HepG2 (cell line): ENCODE results near the gene IL17RB. TPM values are rescaled to one million over a fixed set of nuclear protein-coding genes. Genes with fewer than 3 reads are reported as not detected.

Source experiments
- DNMT1 ChIP-seq: sonication (generic); formaldehyde crosslinking; IDR thresholded peaks from 2 replicates; pipeline ENCODE4 v1.5.1; 2020; ENCODE audit warnings: mild to moderate bottlenecking, missing genetic modification reagents
- ELF1 ChIP-seq: sonication (generic); formaldehyde crosslinking; IDR thresholded peaks from 2 replicates; pipeline ENCODE4 v1.4.0; 2020; ENCODE audit warnings: missing genetic modification reagents
- EP300 ChIP-seq, 3 experiments: sonication (generic) in 1 of 3; formaldehyde crosslinking in 1 of 3; IDR thresholded peaks; 2 replicates each; pipeline versions ENCODE4 v1.5.1 to v1.6.1; 2011 to 2020; ENCODE audit warnings: low read depth in 2 of 3, low read length in 2 of 3, borderline replicate concordance in 1 of 3, improper control_type of control experiment in 1 of 3, mild to moderate bottlenecking in 1 of 3, missing genetic modification reagents in 1 of 3, moderate library complexity in 1 of 3
- MXD4 ChIP-seq: IDR thresholded peaks from 2 replicates; pipeline ENCODE4 v1.6.1; 2016; ENCODE audit warnings: mild to moderate bottlenecking, missing biosample characterization, missing genetic modification reagents
- SIX4 ChIP-seq: sonication (generic); formaldehyde crosslinking; IDR thresholded peaks from 2 replicates; pipeline ENCODE4 v1.4.0; 2020; ENCODE audit warnings: missing genetic modification reagents
- SMAD3 ChIP-seq: sonication (generic); formaldehyde crosslinking; IDR thresholded peaks from 2 replicates; pipeline ENCODE4 v1.4.0; 2020; ENCODE audit warnings: missing genetic modification reagents
- SOX6 ChIP-seq, 2 experiments: fragments of 450-650 bp in 1 of 2; sonication (generic) in 1 of 2; formaldehyde crosslinking in 1 of 2; IDR thresholded peaks; 2 replicates each; pipeline versions ENCODE4 v1.4.0 to v1.6.1; 2017 to 2020; ENCODE audit warnings: antibody characterized with exemption in 1 of 2, mild to moderate bottlenecking in 1 of 2, missing genetic modification reagents in 1 of 2
- SP2 ChIP-seq: sonication (generic); formaldehyde crosslinking; IDR thresholded peaks from 2 replicates; pipeline ENCODE4 v1.5.1; 2020; ENCODE audit warnings: mild to moderate bottlenecking, missing genetic modification reagents
- SPEN ChIP-seq: sonication (generic); formaldehyde crosslinking; IDR thresholded peaks from 2 replicates; pipeline ENCODE4 v1.5.1; 2020; ENCODE audit warnings: low read depth, mild to moderate bottlenecking, missing genetic modification reagents
- TARDBP ChIP-seq: sonication (generic); formaldehyde crosslinking; IDR thresholded peaks from 2 replicates; pipeline ENCODE4 v1.8.0; 2022; ENCODE audit warnings: mild to moderate bottlenecking, missing genetic modification reagents
- polyA plus RNA-seq, 8 experiments: library from polyadenylated mRNA; depleted of rRNA in 3 of 8; stranded (reverse) in 7 of 8; unstranded in 1 of 8; fragments of >200 nt; fragmentation: Illumina TruSeq in 4 of 8; extraction: Trizol in 4 of 8; gene quantifications; 2 replicates each; pipeline versions ENCODE4 v1.2.1 to v1.2.3, GENCODE V29; 2011 to 2016; ENCODE audit warnings: low read depth in 4 of 8, missing spikeins in 1 of 8, mixed read lengths in 1 of 8; ENCODE audit not compliant: insufficient read depth in 1 of 8
- total RNA-seq, 5 experiments: library from RNA; depleted of rRNA; stranded (reverse); fragments of >200 nt; fragmentation: Illumina TruSeq; extraction: Trizol; gene quantifications; 2 replicates each; pipeline ENCODE4 v1.2.3, GENCODE V29; 2016; ENCODE audit warnings: low read depth in 1 of 5
- TF ChIP-seq, protein P1 (sequence below): sonication (generic); formaldehyde crosslinking; IDR thresholded peaks from 2 replicates; pipeline ENCODE4 v1.5.0; 2020; ENCODE audit warnings: mild to moderate bottlenecking, missing genetic modification reagents, borderline replicate concordance
- TF ChIP-seq, protein P2 (sequence below): sonication (generic); formaldehyde crosslinking; IDR thresholded peaks from 2 replicates; pipeline ENCODE4 v1.4.0; 2020; ENCODE audit warnings: missing genetic modification reagents
- TF ChIP-seq, protein P3 (sequence below): sonication (generic); formaldehyde crosslinking; IDR thresholded peaks from 2 replicates; pipeline ENCODE4 v1.4.0; 2020; ENCODE audit warnings: missing genetic modification reagents
- TF ChIP-seq, protein P4 (sequence below): sonication (generic); formaldehyde crosslinking; IDR thresholded peaks from 2 replicates; pipeline ENCODE4 v1.4.0; 2020; ENCODE audit warnings: missing genetic modification reagents, borderline replicate concordance
- TF ChIP-seq, protein P5 (sequence below): fragments of 450-650 bp; IDR thresholded peaks from 2 replicates; pipeline ENCODE4 v1.6.1; 2016

IL17RB gene
- total and polyA plus RNA-seq, 2 of the 13 experiments (the other 11 are each of a cell fraction or from before 2014, with no cell fraction given) = 130 to 190 TPM

DNA sequence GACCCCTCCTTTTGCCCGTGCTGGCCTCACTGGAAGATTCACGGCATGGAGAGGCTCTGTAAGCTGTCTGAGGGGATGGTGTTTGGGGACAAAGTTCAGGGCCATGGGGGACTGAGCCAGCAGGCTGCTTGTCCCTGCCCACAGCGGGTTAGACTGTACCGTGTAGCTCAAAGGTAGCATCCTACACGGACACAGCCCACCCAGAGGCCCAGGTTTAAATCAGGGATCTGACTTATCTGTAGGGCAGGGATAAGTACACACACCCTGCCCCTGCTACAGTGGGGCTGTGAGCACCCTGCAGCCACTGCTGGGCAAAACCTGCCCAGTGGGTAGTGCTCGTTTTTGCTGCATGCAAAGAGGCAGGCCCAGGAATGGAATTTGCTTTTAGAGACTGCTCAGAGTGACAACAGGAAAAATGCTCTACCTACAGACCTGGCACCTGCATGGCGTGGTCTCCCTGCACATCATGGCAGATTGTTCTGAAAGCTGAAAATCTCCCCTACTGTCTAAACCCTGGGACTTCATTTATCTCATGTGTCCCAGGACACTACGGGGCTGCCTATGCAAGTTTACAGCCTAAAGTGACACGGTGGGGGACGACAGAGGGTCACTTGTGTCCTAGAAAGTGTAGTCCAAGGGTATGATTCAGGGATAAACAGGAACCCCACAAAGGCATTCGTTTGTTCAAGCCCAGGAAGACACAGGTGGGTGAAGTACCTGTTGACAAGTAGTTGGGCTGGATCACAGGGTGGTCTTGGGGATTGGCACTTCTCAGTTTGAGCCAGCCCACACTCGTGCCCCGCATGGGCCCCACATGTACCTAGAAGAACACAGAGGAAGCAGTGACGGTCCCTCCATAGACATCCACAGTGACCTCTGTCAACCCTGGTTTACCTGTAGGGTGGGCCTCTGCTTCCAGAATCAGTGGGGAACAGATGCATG lies 27.9 kb upstream of the IL17RB start (continued):
- TF ChIP-seq MXD4 (CRISPR knock-in tag) (no peak), SOX6 (IDR thresholded peaks at IDR 0.05) (no peak), SOX6 (CRISPR knock-in tag; IDR thresholded peaks at IDR 0.05) (peak; percentile 61), DNMT1 (CRISPR knock-in tag) (no peak), SPEN (CRISPR knock-in tag) (peak; percentile 53; the same call in 1 of the 2 replicates), SIX4 (CRISPR knock-in tag) (no peak), SP2 (no peak), ELF1 (CRISPR knock-in tag) (no peak), SMAD3 (CRISPR knock-in tag) (0 out of 2 replicates have a peak, but pooled peaks have one; percentile 21), TARDBP (peak; percentile 59; the same call in 1 of the 2 replicates), EP300 (IDR thresholded peaks at IDR 0.05; ENCODE audit: low read depth in 2 of 2, low read length in 2 of 2) (0 out of 4 replicates have a peak, but pooled peaks of 1 of the 2 experiments have one; percentile 27), EP300 (CRISPR knock-in tag; IDR thresholded peaks at IDR 0.05; ENCODE audit: borderline replicate concordance) (no peak)
- TF ChIP-seq, protein P1, sequence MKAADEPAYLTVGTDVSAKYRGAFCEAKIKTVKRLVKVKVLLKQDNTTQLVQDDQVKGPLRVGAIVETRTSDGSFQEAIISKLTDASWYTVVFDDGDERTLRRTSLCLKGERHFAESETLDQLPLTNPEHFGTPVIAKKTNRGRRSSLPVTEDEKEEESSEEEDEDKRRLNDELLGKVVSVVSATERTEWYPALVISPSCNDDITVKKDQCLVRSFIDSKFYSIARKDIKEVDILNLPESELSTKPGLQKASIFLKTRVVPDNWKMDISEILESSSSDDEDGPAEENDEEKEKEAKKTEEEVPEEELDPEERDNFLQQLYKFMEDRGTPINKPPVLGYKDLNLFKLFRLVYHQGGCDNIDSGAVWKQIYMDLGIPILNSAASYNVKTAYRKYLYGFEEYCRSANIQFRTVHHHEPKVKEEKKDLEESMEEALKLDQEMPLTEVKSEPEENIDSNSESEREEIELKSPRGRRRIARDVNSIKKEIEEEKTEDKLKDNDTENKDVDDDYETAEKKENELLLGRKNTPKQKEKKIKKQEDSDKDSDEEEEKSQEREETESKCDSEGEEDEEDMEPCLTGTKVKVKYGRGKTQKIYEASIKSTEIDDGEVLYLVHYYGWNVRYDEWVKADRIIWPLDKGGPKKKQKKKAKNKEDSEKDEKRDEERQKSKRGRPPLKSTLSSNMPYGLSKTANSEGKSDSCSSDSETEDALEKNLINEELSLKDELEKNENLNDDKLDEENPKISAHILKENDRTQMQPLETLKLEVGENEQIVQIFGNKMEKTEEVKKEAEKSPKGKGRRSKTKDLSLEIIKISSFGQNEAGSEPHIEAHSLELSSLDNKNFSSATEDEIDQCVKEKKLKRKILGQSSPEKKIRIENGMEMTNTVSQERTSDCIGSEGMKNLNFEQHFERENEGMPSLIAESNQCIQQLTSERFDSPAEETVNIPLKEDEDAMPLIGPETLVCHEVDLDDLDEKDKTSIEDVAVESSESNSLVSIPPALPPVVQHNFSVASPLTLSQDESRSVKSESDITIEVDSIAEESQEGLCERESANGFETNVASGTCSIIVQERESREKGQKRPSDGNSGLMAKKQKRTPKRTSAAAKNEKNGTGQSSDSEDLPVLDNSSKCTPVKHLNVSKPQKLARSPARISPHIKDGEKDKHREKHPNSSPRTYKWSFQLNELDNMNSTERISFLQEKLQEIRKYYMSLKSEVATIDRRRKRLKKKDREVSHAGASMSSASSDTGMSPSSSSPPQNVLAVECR (CRISPR knock-in tag) = peak; percentile 60; the same call in 1 of the 2 replicates
- TF ChIP-seq, protein P2, sequence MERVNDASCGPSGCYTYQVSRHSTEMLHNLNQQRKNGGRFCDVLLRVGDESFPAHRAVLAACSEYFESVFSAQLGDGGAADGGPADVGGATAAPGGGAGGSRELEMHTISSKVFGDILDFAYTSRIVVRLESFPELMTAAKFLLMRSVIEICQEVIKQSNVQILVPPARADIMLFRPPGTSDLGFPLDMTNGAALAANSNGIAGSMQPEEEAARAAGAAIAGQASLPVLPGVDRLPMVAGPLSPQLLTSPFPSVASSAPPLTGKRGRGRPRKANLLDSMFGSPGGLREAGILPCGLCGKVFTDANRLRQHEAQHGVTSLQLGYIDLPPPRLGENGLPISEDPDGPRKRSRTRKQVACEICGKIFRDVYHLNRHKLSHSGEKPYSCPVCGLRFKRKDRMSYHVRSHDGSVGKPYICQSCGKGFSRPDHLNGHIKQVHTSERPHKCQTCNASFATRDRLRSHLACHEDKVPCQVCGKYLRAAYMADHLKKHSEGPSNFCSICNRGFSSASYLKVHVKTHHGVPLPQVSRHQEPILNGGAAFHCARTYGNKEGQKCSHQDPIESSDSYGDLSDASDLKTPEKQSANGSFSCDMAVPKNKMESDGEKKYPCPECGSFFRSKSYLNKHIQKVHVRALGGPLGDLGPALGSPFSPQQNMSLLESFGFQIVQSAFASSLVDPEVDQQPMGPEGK (CRISPR knock-in tag) = peak; percentile 62
- TF ChIP-seq, protein P3, sequence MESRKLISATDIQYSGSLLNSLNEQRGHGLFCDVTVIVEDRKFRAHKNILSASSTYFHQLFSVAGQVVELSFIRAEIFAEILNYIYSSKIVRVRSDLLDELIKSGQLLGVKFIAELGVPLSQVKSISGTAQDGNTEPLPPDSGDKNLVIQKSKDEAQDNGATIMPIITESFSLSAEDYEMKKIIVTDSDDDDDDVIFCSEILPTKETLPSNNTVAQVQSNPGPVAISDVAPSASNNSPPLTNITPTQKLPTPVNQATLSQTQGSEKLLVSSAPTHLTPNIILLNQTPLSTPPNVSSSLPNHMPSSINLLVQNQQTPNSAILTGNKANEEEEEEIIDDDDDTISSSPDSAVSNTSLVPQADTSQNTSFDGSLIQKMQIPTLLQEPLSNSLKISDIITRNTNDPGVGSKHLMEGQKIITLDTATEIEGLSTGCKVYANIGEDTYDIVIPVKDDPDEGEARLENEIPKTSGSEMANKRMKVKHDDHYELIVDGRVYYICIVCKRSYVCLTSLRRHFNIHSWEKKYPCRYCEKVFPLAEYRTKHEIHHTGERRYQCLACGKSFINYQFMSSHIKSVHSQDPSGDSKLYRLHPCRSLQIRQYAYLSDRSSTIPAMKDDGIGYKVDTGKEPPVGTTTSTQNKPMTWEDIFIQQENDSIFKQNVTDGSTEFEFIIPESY = peak; percentile 35; the same call in 1 of the 2 replicates
- TF ChIP-seq, protein P4, sequence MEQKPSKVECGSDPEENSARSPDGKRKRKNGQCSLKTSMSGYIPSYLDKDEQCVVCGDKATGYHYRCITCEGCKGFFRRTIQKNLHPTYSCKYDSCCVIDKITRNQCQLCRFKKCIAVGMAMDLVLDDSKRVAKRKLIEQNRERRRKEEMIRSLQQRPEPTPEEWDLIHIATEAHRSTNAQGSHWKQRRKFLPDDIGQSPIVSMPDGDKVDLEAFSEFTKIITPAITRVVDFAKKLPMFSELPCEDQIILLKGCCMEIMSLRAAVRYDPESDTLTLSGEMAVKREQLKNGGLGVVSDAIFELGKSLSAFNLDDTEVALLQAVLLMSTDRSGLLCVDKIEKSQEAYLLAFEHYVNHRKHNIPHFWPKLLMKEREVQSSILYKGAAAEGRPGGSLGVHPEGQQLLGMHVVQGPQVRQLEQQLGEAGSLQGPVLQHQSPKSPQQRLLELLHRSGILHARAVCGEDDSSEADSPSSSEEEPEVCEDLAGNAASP (CRISPR knock-in tag) = no peak
- TF ChIP-seq, protein P5, sequence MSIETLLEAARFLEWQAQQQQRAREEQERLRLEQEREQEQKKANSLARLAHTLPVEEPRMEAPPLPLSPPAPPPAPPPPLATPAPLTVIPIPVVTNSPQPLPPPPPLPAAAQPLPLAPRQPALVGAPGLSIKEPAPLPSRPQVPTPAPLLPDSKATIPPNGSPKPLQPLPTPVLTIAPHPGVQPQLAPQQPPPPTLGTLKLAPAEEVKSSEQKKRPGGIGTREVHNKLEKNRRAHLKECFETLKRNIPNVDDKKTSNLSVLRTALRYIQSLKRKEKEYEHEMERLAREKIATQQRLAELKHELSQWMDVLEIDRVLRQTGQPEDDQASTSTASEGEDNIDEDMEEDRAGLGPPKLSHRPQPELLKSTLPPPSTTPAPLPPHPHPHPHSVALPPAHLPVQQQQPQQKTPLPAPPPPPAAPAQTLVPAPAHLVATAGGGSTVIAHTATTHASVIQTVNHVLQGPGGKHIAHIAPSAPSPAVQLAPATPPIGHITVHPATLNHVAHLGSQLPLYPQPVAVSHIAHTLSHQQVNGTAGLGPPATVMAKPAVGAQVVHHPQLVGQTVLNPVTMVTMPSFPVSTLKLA = no peak
